AG04449 (cell line): ENCODE results near the gene ZNF500.

Source experiments
- CTCF ChIA-PET: fragments of 350-600 bp; formaldehyde crosslinking; extraction: SDS; loops from one replicate; lab custom pipeline; 2021; ENCODE audit warnings: antibody characterized with exemption; lab: Yijun Ruan, JAX
- POLR2A ChIA-PET: fragments of 400-600, 350-600 bp; formaldehyde crosslinking; extraction: SDS; loops from one replicate; lab custom pipeline; 2020; ENCODE audit warnings: antibody characterized with exemption, inconsistent platforms; lab: Yijun Ruan, JAX
- DNase-seq: peaks from one replicate; pipeline ENCODE4 v3.0.0-alpha.2; 2010; ENCODE audit warnings: low read depth, low spot score
- H3K4me3 ChIP-seq: 2 replicates; pipeline ENCODE4 v1.5.1; 2011; ENCODE audit warnings: low read depth, mild to moderate bottlenecking, control low read depth, low read length
- CTCF ChIP-seq: IDR thresholded peaks from one replicate; pipeline ENCODE4 v1.5.1; 2011; ENCODE audit warnings: mild to moderate bottlenecking, moderate library complexity, low read length, control low read depth, inconsistent platforms; ENCODE audit not compliant: insufficient read depth; ENCODE audit errors: missing control alignments

Gene ZNF500

GRCh38 chr16:4801962-4802658 lies 35.1 kb upstream of the ZNF500 start, which contains the start of gene ROGDI:
ROGDI (minus strand) TSS chr16:4802633; CDS start chr16:4802571, 62 bp downstream.
- ChIA-PET CTCF (interaction anchor here (2.0 kb wide), 1 partner anchor 154 kb away, joined by 15 read pairs; no protein-coding TSS in a partner anchor), POLR2A (interaction anchor here (0.8 to 2.1 kb wide), 5 partner anchors 16 to 73 kb away, joined by 3 to 8 read pairs (median 3); partner anchors contain the start of genes ANKS3 and DNAAF8)
- H3K4me3 ChIP-seq, result peak within 1 kb of the TSS; percentile 80
- TF ChIP-seq CTCF, result no peak
- no peak for DNase-seq

GRCh38 chr16:4801051-4801961 lies 34.3 kb upstream of the ZNF500 start:
- CTCF ChIA-PET, result interaction anchor here (1.5 to 2.0 kb wide), 2 partner anchors 155 kb away, joined by 3 to 15 read pairs; no protein-coding TSS in a partner anchor
- H3K4me3 ChIP-seq, result peak overlapping the region; percentile 80
- TF ChIP-seq CTCF, result no peak

GRCh38 chr16:4800290-4801041 lies 33.5 kb upstream of the ZNF500 start:
- no peak overlapping the region for H3K4me3 ChIP-seq
- CTCF ChIA-PET, result interaction anchor here (1.5 kb wide), 1 partner anchor 156 kb away, joined by 3 read pairs; no protein-coding TSS in a partner anchor
- POLR2A ChIA-PET, result no interaction called here
- DNase-seq, result no peak
- no peak for TF ChIP-seq CTCF

More at GRCh38 chr16:4801051-4801961, 34.3 kb upstream of the ZNF500 start:
- no peak for DNase-seq
- POLR2A ChIA-PET, result interaction anchor here (2.1 kb wide), 1 partner anchor 67 kb away, joined by 8 read pairs; the partner anchor contains the start of genes ANKS3 and DNAAF8

- H3K4me3 ChIP-seq, result no peak overlapping the region
- no peak for TF ChIP-seq CTCF
- ChIA-PET CTCF (interaction anchor here (1.5 kb wide), 1 partner anchor 157 kb away, joined by 3 read pairs; no protein-coding TSS in a partner anchor), POLR2A (no interaction called here)
- DNase-seq, result no peak
Observed at GRCh38 chr16:4799171-4799855, 32.4 kb upstream of the ZNF500 start.

- no peak overlapping the region for H3K4me3 ChIP-seq
- ChIA-PET POLR2A (no interaction called here), CTCF (no interaction called here)
- DNase-seq, result no peak
- no peak for TF ChIP-seq CTCF
Observed at GRCh38 chr16:4798456-4798855, 31.5 kb upstream of the ZNF500 start.
